GM12892 (cell line): ENCODE measurements around the gene CIC.

Experiments
- POLR2A ChIP-seq: IDR thresholded peaks from 2 replicates; pipeline ENCODE4 v1.6.1; 2011; ENCODE audit warnings: low read depth, low read length, control low read depth
- POLR2AphosphoS5 ChIP-seq: IDR thresholded peaks from 2 replicates; pipeline ENCODE4 v1.6.1; 2011; ENCODE audit warnings: low read depth, low read length, control low read depth
- TAF1 ChIP-seq: IDR thresholded peaks from 2 replicates; pipeline ENCODE4 v1.6.1; 2011; ENCODE audit warnings: low read depth, mild to moderate bottlenecking, control low read depth, low read length, borderline replicate concordance

GRCh38 chr19:42269478-42270345, 660 bp downstream of the CIC start:
- TF ChIP-seq POLR2A (peak; percentile 38; the same call in 1 of the 2 replicates), POLR2AphosphoS5 (0 out of 2 replicates have a peak, but pooled peaks have one; percentile 12), TAF1 (no peak)
